Prostate gland (tissue), 2 donors: Measurements from ENCODE around the gene ING2. TPM values are rescaled to one million over a fixed set of nuclear protein-coding genes. Genes with fewer than 3 reads are reported as not detected.
"Not testable (repeated sequence)": the region's sequence is repeated elsewhere in the genome, so short reads cannot be mapped to it uniquely, and the experiment has no call there.

ENCODE experiments used
- DNase-seq: peaks from one replicate; pipeline ENCODE4 v3.0.0-alpha.2; 2019; ENCODE audit warnings: low spot score
- H3K27ac ChIP-seq, 2 donors: fragments of 200-600 bp; sonication (generic); 2 replicates each; pipeline ENCODE4 v1.5.1; 2017 to 2019
- H3K27me3 ChIP-seq: fragments of 200-600 bp; sonication (generic); replicated peaks from 2 replicates; pipeline ENCODE4 v1.5.1; 2019; ENCODE audit not compliant: insufficient read depth
- H3K36me3 ChIP-seq, 2 donors: fragments of 200-600 bp; sonication (generic); 1 replicate in 1 of 2; 2 replicates in 1 of 2; pipeline versions ENCODE4 v1.5.1 to v1.8.1; 2017 to 2019
- H3K4me1 ChIP-seq: fragments of 200-600 bp; sonication (generic); replicated peaks from 2 replicates; pipeline ENCODE4 v1.5.1; 2019
- H3K4me3 ChIP-seq, 2 donors: fragments of 200-600 bp; sonication (generic); 2 replicates each; pipeline ENCODE4 v1.5.1; 2017 to 2019
- H3K9me3 ChIP-seq: fragments of 200-600 bp; sonication (generic); 2 replicates; pipeline ENCODE4 v1.5.1; 2017
- CTCF ChIP-seq, 4 experiments: fragments of 200-600 bp in 2 of 4; fragments of 450-650 bp in 2 of 4; sonication (generic) in 2 of 4; IDR thresholded peaks; 1 replicate in 3 of 4; 2 replicates in 1 of 4; pipeline ENCODE4 v1.5.1; 2016 to 2019; ENCODE audit warnings: antibody characterized with exemption in 4 of 4, mild to moderate bottlenecking in 2 of 4, moderate library complexity in 2 of 4
- POLR2A ChIP-seq: fragments of 450-650 bp; IDR thresholded peaks from one replicate; pipeline ENCODE4 v1.6.1; 2016; ENCODE audit warnings: antibody characterized with exemption, mild to moderate bottlenecking
- POLR2AphosphoS5 ChIP-seq: sonication (generic); formaldehyde crosslinking; IDR thresholded peaks from one replicate; pipeline ENCODE4 v1.6.1; 2017; ENCODE audit warnings: antibody characterized with exemption
- WGBS: methylation state at CpG from one replicate; pipeline ENCODE4 v1.1.5; 2018; 5-methylcytosine and 5-hydroxymethylcytosine counted together
- intact Hi-C: fragments of 100-400 bp; cut with DNase I; formaldehyde crosslinking; loops from one replicate; pipeline ENCODE4 v1.14.2; 2022
- total RNA-seq, 2 donors: library from RNA; depleted of rRNA; stranded (reverse); fragments of >200 nt; gene quantifications; one replicate each; pipeline ENCODE4 v1.1.0, GENCODE V29; 2016

The ING2 gene
- total RNA-seq, 2 donors from 2014 or later: 23.1 to 34.6 TPM

GRCh38 chr4:183471946-183472708 is 32.7 kb upstream of the ING2 start:
- WGBS: 25% methylated on average over 12 of the region's 12 CpGs
- Histone ChIP-seq H3K9me3 (no peaks in the 10 kb centered on the region), H3K36me3 (no peaks in the 10 kb centered on the region), H3K27me3 (no peaks in the 10 kb centered on the region), H3K4me3 (no peak overlapping the region), H3K27ac (no peak overlapping the region), H3K4me1 (no peaks in the 10 kb centered on the region)
- DNase-seq: peak; percentile 77
- intact Hi-C loops: loop anchor here (10.0 kb wide), 2 partner anchors 133 to 363 kb away; no protein-coding TSS in a partner anchor
- TF ChIP-seq POLR2A (no peak), POLR2AphosphoS5 (peak; percentile 65), CTCF (IDR thresholded peaks at IDR 0.05) (peak; percentile 72 to 94 (median 79))

DNA sequence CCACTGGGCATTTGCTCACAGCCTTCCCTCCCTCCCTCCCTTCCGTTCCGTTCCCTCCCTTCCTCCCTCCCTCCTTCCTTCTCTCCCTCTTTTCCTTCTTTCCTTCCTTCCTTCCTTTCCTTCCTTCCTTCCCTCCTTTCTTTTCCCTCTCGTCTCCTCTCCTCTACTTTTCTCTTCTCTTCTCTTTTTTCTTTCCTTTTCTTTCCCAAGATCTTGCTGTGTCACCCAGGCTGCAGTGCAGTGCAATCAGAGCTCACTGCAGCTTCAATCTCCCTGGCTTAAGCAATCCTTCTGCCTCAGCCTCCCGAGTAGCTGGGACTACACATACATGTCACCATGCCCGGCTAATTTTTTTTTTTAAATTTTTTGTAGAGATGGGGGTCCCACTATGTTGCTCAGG is 26.7 kb upstream of the ING2 start:
- DNase-seq: no peak
- no peak for TF ChIP-seq POLR2A
- TF ChIP-seq POLR2AphosphoS5: no peak
- no peak for TF ChIP-seq CTCF (IDR thresholded peaks at IDR 0.05)
- Histone ChIP-seq H3K4me3 (no peak overlapping the region), H3K27me3 (no peaks in the 10 kb centered on the region), H3K27ac (no peak overlapping the region), H3K4me1 (no peaks in the 10 kb centered on the region), H3K9me3 (no peaks in the 10 kb centered on the region), H3K36me3 (no peaks in the 10 kb centered on the region)
- intact Hi-C loops: loop anchor here (10.0 kb wide), 2 partner anchors 127 to 357 kb away; no protein-coding TSS in a partner anchor
- WGBS: 54% methylated on average over 5 of the region's 5 CpGs

GRCh38 chr4:183478926-183479325 is 25.9 kb upstream of the ING2 start:
- no peaks in the 10 kb centered on the region for H3K9me3 ChIP-seq
- TF ChIP-seq POLR2AphosphoS5 (no peak), POLR2A (no peak), CTCF (IDR thresholded peaks at IDR 0.05) (no peak)
- WGBS: 66% methylated on average over 2 of the region's 2 CpGs
- H3K36me3 ChIP-seq: no peaks in the 10 kb centered on the region
- DNase-seq: no peak
- H3K4me3 ChIP-seq: no peak overlapping the region
- no peaks in the 10 kb centered on the region for H3K4me1 ChIP-seq
- intact Hi-C loops: loop anchor here (10.0 kb wide), 2 partner anchors 126 to 356 kb away; no protein-coding TSS in a partner anchor
- no peak overlapping the region for H3K27ac ChIP-seq
- H3K27me3 ChIP-seq: no peaks in the 10 kb centered on the region

DNA sequence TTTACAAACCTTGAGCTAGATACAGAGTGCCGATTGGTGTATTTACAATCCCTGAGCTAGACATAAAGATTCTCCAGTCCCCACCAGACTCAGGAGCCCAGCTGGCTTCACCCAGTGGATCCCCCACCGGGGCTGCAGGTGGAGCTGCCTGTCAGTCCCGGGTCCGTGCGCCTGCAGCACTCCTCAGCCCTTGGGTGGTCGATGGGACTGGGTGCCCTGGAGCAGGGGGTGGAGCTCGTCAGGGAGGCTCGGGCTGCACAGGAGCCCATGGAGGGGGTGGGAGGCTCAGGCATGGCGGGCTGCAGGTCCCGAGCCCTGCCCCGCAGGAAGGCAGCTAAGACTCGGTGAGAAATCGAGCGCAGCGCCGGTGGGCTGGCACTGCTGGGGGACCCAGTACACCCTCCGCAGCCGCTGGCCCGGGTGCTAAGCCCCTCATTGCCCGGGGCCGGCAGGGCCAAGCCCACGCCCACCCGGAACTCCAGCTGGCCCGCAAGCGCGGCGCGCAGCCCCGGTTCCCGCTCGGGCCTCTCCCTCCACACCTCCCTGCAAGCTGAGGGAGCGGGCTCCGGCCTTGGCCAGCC is 22.3 kb upstream of the ING2 start:
- H3K36me3 ChIP-seq, H3K9me3 ChIP-seq, DNase-seq, H3K27ac ChIP-seq, H3K4me3 ChIP-seq, intact Hi-C loops, H3K4me1 ChIP-seq, H3K27me3 ChIP-seq: not testable (repeated sequence)
- 94% methylated on average over 30 of the region's 33 CpGs for WGBS

DNA sequence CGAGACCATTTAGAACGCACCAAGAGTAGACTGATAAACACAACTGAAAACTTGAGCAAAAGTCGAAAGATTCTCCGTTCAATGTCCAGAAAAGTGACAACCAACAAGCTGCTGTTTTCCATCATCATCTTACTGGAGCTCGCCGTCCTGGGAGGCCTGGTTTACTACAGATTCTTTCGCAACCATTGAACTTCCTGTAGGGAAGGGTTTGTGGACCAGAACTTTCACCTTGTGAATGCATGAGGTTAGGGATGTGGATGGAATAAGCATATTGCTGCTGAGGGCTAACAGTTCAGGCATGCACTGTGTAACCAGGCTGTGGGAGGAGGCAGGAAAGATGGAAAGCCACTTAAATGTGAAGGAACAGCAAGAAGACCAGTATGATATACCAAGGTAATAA is 20.9 kb upstream of the ING2 start:
- intact Hi-C loops: no loop called here
- TF ChIP-seq POLR2AphosphoS5: no peak
- no peak for TF ChIP-seq POLR2A
- TF ChIP-seq CTCF (IDR thresholded peaks at IDR 0.05): no peak
- no peak for DNase-seq
- H3K4me1 ChIP-seq: no peaks in the 10 kb centered on the region
- H3K36me3 ChIP-seq: no peaks in the 10 kb centered on the region
- no peaks in the 10 kb centered on the region for H3K27me3 ChIP-seq
- H3K9me3 ChIP-seq: no peaks in the 10 kb centered on the region
- 92% methylated on average over 7 of the region's 7 CpGs for WGBS
- H3K4me3 ChIP-seq: no peak overlapping the region
- no peak overlapping the region for H3K27ac ChIP-seq
